RWPE2 (cell line): Measurements from ENCODE around the gene DBP.

ENCODE experiments used
- ATAC-seq: fragments of 200-7000 bp; cut with Tn5 transposase; 3 replicates; pipeline ENCODE4 v1.9.1; 2021; ENCODE audit warnings: low read depth
- DNase-seq: peaks from one replicate; pipeline ENCODE4 v3.0.0-alpha.2; 2020; ENCODE audit warnings: low spot score
- H3K27ac ChIP-seq: fragments of 450-650 bp; 2 replicates; pipeline ENCODE4 v1.5.1; 2017; ENCODE audit warnings: mild to moderate bottlenecking; ENCODE audit not compliant: poor library complexity, severe bottlenecking
- H3K27me3 ChIP-seq: fragments of 250-450 bp; sonication (Bioruptor Pico); 2 replicates; pipeline ENCODE4 v1.5.1; 2021; ENCODE audit warnings: mild to moderate bottlenecking, moderate library complexity; ENCODE audit not compliant: insufficient read depth, poor library complexity, severe bottlenecking
- H3K36me3 ChIP-seq: fragments of 250-450 bp; sonication (Bioruptor Pico); 2 replicates; pipeline ENCODE4 v1.5.1; 2020; ENCODE audit warnings: low read depth, mild to moderate bottlenecking, moderate library complexity
- H3K4me1 ChIP-seq: fragments of 250-450 bp; sonication (Bioruptor Pico); 2 replicates; pipeline ENCODE4 v1.5.1; 2021; ENCODE audit warnings: mild to moderate bottlenecking, moderate library complexity; ENCODE audit not compliant: insufficient read depth, poor library complexity, severe bottlenecking
- H3K4me3 ChIP-seq: fragments of 250-450 bp; sonication (Bioruptor Pico); 2 replicates; pipeline ENCODE4 v1.5.1; 2021; ENCODE audit warnings: mild to moderate bottlenecking, moderate library complexity; ENCODE audit not compliant: severe bottlenecking
- H3K9me3 ChIP-seq: fragments of 250-450 bp; sonication (Bioruptor Pico); 2 replicates; pipeline ENCODE4 v1.5.1; 2021; ENCODE audit warnings: mild to moderate bottlenecking, moderate library complexity; ENCODE audit not compliant: severe bottlenecking
- TF ChIP-seq, protein P1 (sequence below): fragments of 450-650 bp; IDR thresholded peaks from one replicate; pipeline ENCODE4 v1.5.1; 2017; ENCODE audit warnings: mild to moderate bottlenecking, moderate library complexity; ENCODE audit not compliant: poor library complexity, severe bottlenecking

The DBP gene

DNA sequence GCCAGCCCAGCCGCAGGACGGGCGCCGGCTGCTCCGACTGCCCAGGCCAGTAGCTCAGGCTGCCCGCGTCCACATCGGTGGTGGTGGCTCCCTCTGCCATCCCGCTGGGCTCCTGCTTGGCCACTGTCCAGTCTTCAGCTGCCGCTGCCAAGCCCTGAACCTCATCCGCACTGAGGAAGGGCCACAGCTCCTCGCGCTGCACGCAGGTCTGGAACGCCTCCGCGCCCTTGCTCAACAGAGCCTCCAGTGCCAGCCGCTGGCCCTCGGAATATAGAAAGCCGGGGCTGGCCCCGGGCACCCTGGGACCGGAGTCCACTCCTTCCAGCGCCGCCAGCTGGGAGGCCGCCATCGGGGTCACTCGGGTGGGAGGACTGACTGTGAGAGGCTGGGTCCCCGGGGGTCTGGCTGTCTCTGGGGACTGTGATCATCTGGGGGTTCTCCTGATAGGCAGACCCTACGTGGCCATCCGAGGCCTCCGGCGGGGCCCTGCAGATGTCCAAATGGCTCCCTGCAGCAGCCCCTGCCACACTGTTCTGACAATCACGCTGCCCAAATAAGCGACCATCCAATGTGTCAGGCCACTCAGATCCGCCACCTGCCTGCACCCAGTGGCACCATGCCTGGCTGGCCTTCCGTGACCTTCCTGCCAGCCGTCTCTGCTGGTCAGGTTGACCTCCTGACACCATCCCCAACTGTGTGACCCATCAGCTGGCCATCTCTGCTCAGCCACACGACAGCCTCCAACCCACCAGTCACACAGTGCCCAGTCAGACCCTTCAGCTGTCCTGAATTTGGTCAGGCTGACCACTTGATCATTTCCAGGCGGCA is 23.9 kb downstream of the DBP start:
- Histone ChIP-seq H3K27ac (peak overlapping the region; percentile 78), H3K9me3 (no peaks in the 10 kb centered on the region), H3K4me1 (peaks cover 25% of the 10 kb centered on the region), H3K27me3 (no peaks in the 10 kb centered on the region), H3K4me3 (no peak overlapping the region), H3K36me3 (peaks cover 33% of the 10 kb centered on the region)
- TF ChIP-seq, protein P1, sequence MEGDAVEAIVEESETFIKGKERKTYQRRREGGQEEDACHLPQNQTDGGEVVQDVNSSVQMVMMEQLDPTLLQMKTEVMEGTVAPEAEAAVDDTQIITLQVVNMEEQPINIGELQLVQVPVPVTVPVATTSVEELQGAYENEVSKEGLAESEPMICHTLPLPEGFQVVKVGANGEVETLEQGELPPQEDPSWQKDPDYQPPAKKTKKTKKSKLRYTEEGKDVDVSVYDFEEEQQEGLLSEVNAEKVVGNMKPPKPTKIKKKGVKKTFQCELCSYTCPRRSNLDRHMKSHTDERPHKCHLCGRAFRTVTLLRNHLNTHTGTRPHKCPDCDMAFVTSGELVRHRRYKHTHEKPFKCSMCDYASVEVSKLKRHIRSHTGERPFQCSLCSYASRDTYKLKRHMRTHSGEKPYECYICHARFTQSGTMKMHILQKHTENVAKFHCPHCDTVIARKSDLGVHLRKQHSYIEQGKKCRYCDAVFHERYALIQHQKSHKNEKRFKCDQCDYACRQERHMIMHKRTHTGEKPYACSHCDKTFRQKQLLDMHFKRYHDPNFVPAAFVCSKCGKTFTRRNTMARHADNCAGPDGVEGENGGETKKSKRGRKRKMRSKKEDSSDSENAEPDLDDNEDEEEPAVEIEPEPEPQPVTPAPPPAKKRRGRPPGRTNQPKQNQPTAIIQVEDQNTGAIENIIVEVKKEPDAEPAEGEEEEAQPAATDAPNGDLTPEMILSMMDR = no peak
- no peak for ATAC-seq
- no peak for DNase-seq

DNA sequence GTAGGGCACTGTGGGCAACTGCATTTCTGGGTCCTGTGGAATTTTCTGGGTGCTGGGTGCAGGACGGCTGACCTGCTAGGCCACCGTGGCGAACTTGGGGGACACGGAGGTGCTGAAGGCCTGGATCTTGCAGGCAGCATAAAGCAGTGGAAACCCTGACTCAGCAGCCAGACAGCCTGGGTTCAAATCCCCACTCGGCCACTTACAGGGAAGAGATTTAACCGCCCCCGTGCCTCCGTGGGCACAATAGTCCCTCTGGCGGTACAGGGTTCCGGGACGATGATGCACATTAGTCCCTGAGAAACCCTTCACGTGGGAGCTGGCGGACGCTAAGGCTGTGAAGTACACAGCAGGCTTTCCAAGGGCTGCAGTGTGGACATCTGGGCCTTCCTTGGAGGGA is 25.3 kb downstream of the DBP start:
- no peak overlapping the region for H3K4me3 ChIP-seq
- H3K27ac ChIP-seq = no peak overlapping the region
- DNase-seq = no peak
- H3K27me3 ChIP-seq = no peaks in the 10 kb centered on the region
- H3K4me1 ChIP-seq = peaks cover 15% of the 10 kb centered on the region
- TF ChIP-seq, protein P1 = no peak
- ATAC-seq = no peak
- H3K36me3 ChIP-seq = peaks cover 19% of the 10 kb centered on the region
- no peaks in the 10 kb centered on the region for H3K9me3 ChIP-seq

DNA sequence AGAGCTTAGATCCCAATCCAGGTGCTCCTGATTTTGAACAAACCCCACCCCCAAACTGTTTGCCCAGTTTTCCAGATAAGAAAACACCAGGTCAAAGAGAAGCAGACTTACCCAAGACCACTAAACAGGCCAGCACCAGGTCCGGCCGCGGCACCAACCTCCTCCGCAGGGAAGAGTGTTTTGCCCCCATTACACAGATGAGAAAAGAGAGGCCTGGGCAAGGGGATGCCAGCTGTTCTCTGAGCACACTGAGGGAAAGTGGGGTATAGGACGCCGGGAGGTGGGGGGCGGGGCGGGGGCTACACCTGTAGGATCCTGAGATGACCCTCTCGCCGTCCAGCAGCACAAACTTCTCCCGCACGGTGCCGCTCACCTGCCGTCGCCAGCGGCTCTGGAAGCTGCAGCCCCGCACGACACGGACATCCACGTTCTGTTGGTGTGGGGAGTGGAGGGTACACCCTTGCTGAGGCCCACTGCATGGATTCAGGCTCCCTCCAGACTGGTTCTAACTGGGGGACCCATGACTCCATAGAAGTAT is 27.5 kb downstream of the DBP start:
- Histone ChIP-seq H3K9me3 (no peaks in the 10 kb centered on the region), H3K27me3 (no peaks in the 10 kb centered on the region)

DNA sequence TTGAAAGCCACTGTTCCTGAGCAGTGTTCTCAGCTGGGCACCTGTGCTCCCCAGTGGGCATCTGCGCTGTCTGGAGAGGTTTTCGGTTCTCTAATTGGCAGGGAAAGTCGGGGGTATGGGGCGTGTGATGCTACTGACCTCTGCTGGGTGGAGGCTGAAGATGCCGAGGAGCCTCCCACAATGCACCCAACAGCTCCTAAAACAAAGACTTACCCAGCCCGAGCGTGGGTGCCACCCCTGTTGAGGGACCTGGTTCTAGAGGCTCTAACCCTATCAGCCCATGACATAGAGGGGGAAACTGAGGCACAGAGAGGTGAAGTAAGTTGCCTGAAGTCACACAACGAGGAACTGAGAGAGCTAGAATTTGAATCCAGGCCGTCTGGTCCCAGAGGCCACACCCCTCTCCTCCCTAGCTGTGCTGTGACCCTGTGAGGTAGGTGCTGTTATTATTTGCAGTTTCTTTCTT is 28.3 kb downstream of the DBP start:
- peak; percentile 73 for ATAC-seq
- Histone ChIP-seq H3K27ac (no peak overlapping the region), H3K4me3 (no peak overlapping the region), H3K9me3 (no peaks in the 10 kb centered on the region), H3K36me3 (no peaks in the 10 kb centered on the region), H3K4me1 (no peaks in the 10 kb centered on the region), H3K27me3 (no peaks in the 10 kb centered on the region)
- DNase-seq = no peak
- TF ChIP-seq, protein P1 = peak; percentile 83

More for the DNA sequence above, 27.5 kb downstream of the DBP start:
- TF ChIP-seq, protein P1 = no peak
- Histone ChIP-seq H3K36me3 (no peaks in the 10 kb centered on the region), H3K4me3 (no peak overlapping the region), H3K4me1 (peaks cover 3% of the 10 kb centered on the region), H3K27ac (no peak overlapping the region)
- no peak for ATAC-seq
- DNase-seq = no peak

DNA sequence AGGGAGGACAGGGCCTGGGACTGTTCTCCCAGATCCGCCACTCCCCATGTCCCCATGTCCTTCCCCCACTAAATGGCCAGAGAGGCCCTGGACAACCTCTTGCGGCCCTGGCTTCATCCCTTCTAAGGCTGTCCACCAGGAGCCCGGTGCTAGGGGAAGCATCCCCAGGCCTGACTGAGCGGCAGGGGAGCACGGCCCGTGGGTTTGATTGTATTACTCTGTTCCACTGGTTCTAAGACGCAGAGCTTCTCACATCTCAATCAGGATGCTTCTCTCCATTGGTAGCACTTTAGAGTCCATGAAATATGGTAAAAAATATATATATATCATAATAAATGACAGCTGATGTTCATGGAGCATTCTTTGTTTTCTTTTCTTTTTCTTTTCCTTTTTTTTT is 29.8 kb downstream of the DBP start:
- TF ChIP-seq, protein P1 = no peak

More for the DNA sequence above, 29.8 kb downstream of the DBP start:
- ATAC-seq (no peak), DNase-seq (no peak)
- Histone ChIP-seq H3K27me3 (no peaks in the 10 kb centered on the region), H3K4me3 (no peak overlapping the region), H3K27ac (no peak overlapping the region), H3K9me3 (no peaks in the 10 kb centered on the region), H3K4me1 (no peaks in the 10 kb centered on the region), H3K36me3 (no peaks in the 10 kb centered on the region)
